Vagina (tissue), 2 donors: ENCODE results near the gene OGDH. TPM values are rescaled to one million over a fixed set of nuclear protein-coding genes. Genes with fewer than 3 reads are reported as not detected.

Experiments used
- DNase-seq, 2 donors: peaks; one replicate each; pipeline ENCODE4 v3.0.0-alpha.2; 2017; ENCODE audit errors: extremely low spot score in 2 of 2
- H3K27ac ChIP-seq: fragments of 200-600 bp; sonication (generic); one replicate; pipeline ENCODE4 v1.5.1; 2019
- H3K27me3 ChIP-seq: fragments of 200-600 bp; sonication (generic); one replicate; pipeline ENCODE4 v1.5.1; 2019
- H3K36me3 ChIP-seq, 2 donors: fragments of 200-600 bp; sonication (generic); one replicate each; pipeline ENCODE4 v1.5.1; 2017 to 2019
- H3K4me1 ChIP-seq: fragments of 200-600 bp; sonication (generic); one replicate; pipeline ENCODE4 v1.5.1; 2019
- H3K4me3 ChIP-seq, 2 donors: fragments of 200-600 bp; sonication (generic); 1 replicate in 1 of 2; 2 replicates in 1 of 2; pipeline ENCODE4 v1.5.1; 2016 to 2019
- H3K9me3 ChIP-seq: fragments of 200-600 bp; sonication (generic); one replicate; pipeline ENCODE4 v1.5.1; 2019
- CTCF ChIP-seq, 3 experiments: fragments of 450-650 bp in 2 of 3; fragments of 200-600 bp in 1 of 3; sonication (generic) in 1 of 3; IDR thresholded peaks; one replicate each; pipeline ENCODE4 v1.5.1; 2017 to 2019; ENCODE audit warnings: antibody characterized with exemption in 3 of 3, mild to moderate bottlenecking in 2 of 3, moderate library complexity in 2 of 3
- POLR2A ChIP-seq, 2 donors: fragments of 450-650 bp; IDR thresholded peaks; one replicate each; pipeline ENCODE4 v1.6.1; 2017; ENCODE audit warnings: antibody characterized with exemption in 2 of 2, mild to moderate bottlenecking in 2 of 2, moderate library complexity in 2 of 2
- POLR2AphosphoS5 ChIP-seq, 2 donors: sonication (generic); formaldehyde crosslinking; IDR thresholded peaks; one replicate each; pipeline ENCODE4 v1.9.0; 2017; ENCODE audit warnings: antibody characterized with exemption in 2 of 2, mild to moderate bottlenecking in 2 of 2, low read depth in 1 of 2; ENCODE audit not compliant: insufficient read depth in 1 of 2
- intact Hi-C: fragments of 100-400 bp; cut with DNase I; formaldehyde crosslinking; loops from one replicate; pipeline ENCODE4 v1.15.1; 2023
- total RNA-seq: library from RNA; depleted of rRNA; stranded (reverse); fragments of >200 nt; gene quantifications from one replicate; pipeline ENCODE4 v1.2.3, GENCODE V29; 2016

Gene OGDH
- total RNA-seq, 1 donor from 2014 or later = 80.0 TPM

- intact Hi-C loops = no loop called here
- TF ChIP-seq CTCF (IDR thresholded peaks at IDR 0.05) = no peak
- no peak for TF ChIP-seq POLR2A (IDR thresholded peaks at IDR 0.05)
- TF ChIP-seq POLR2AphosphoS5 (IDR thresholded peaks at IDR 0.05; ENCODE audit: insufficient read depth in 1 of 2, low read depth in 1 of 2) = peak in 1 of 2 donors; percentile 46
- Histone ChIP-seq H3K4me3 (no peak overlapping the region), H3K4me1 (no peaks in the 10 kb centered on the region), H3K36me3 (no peaks in the 10 kb centered on the region), H3K9me3 (no peaks in the 10 kb centered on the region), H3K27me3 (no peaks in the 10 kb centered on the region), H3K27ac (no peak overlapping the region)
- no peak for DNase-seq
Observed at GRCh38 chr7:44735403-44736165, 129.2 kb downstream of the OGDH start.

- Histone ChIP-seq H3K9me3 (no peaks in the 10 kb centered on the region), H3K27me3 (no peaks in the 10 kb centered on the region), H3K27ac (no peak overlapping the region), H3K4me3 (no peak overlapping the region), H3K36me3 (no peaks in the 10 kb centered on the region), H3K4me1 (no peaks in the 10 kb centered on the region)
- no peak for DNase-seq
- no peak for TF ChIP-seq POLR2A (IDR thresholded peaks at IDR 0.05)
- no peak for TF ChIP-seq POLR2AphosphoS5 (IDR thresholded peaks at IDR 0.05; ENCODE audit: insufficient read depth in 1 of 2, low read depth in 1 of 2)
- no peak for TF ChIP-seq CTCF (IDR thresholded peaks at IDR 0.05)
- intact Hi-C loops = no loop called here
Observed at GRCh38 chr7:44736896-44737295, 130.5 kb downstream of the OGDH start.

GRCh38 chr7:44738051-44738723 is 131.8 kb downstream of the OGDH start:
- H3K27ac ChIP-seq = no peak overlapping the region
- no peak overlapping the region for H3K4me3 ChIP-seq
- H3K27me3 ChIP-seq = no peaks in the 10 kb centered on the region
- no peaks in the 10 kb centered on the region for H3K9me3 ChIP-seq
- DNase-seq = no peak
- no peaks in the 10 kb centered on the region for H3K4me1 ChIP-seq
- TF ChIP-seq POLR2A (IDR thresholded peaks at IDR 0.05) (no peak), CTCF (IDR thresholded peaks at IDR 0.05) (no peak), POLR2AphosphoS5 (IDR thresholded peaks at IDR 0.05; ENCODE audit: insufficient read depth in 1 of 2, low read depth in 1 of 2) (no peak)
- intact Hi-C loops = no loop called here
- no peaks in the 10 kb centered on the region for H3K36me3 ChIP-seq

GRCh38 chr7:44738876-44739665 is 132.6 kb downstream of the OGDH start:
- Histone ChIP-seq H3K27ac (no peak overlapping the region), H3K27me3 (no peaks in the 10 kb centered on the region), H3K4me3 (no peak overlapping the region), H3K9me3 (no peaks in the 10 kb centered on the region), H3K36me3 (no peaks in the 10 kb centered on the region), H3K4me1 (no peaks in the 10 kb centered on the region)
- TF ChIP-seq POLR2AphosphoS5 (IDR thresholded peaks at IDR 0.05; ENCODE audit: insufficient read depth in 1 of 2, low read depth in 1 of 2) (no peak), CTCF (IDR thresholded peaks at IDR 0.05) (no peak), POLR2A (IDR thresholded peaks at IDR 0.05) (no peak)
- DNase-seq = no peak
- intact Hi-C loops = no loop called here
